Measurements from ENCODE around the gene MPZ. TPM values are rescaled to one million over a fixed set of nuclear protein-coding genes. Genes with fewer than 3 reads are reported as not detected.

Gene MPZ
- polyA plus RNA-seq, 3 donors = 0.16 to 9.4 TPM; not detected in 1

GRCh38 chr1:161285113-161285512, 24.7 kb downstream of the MPZ start:
- Histone ChIP-seq H3K4me3 (replicated peaks in 1 of 3; ENCODE audit: low read depth in 2 of 3, low read length in 3 of 3) (no peak overlapping the region), H3K4me2 (replicated peaks; ENCODE audit: extremely low read depth, low read length, poor library complexity, severe bottlenecking) (no peak overlapping the region), H3K4me1 (ENCODE audit: control insufficient read depth in 1 of 2, insufficient read depth in 2 of 2, low read length in 2 of 2) (no peaks in the 10 kb centered on the region), H2AFZ (ENCODE audit: insufficient read depth, low read depth, low read length, poor library complexity, severe bottlenecking) (no peak overlapping the region), H3K79me2 (ENCODE audit: insufficient read depth, low read length) (no peaks in the 10 kb centered on the region), H3K9ac (ENCODE audit: insufficient read depth, low read length, poor library complexity, severe bottlenecking) (no peak overlapping the region), H3K27ac (ENCODE audit: low read depth in 1 of 2, low read length in 2 of 2) (no peak overlapping the region), H3K9me3 (replicated peaks in 1 of 2; ENCODE audit: control insufficient read depth in 1 of 2, insufficient read depth in 1 of 2, low read length in 2 of 2) (no peaks in the 10 kb centered on the region), H3K36me3 (replicated peaks in 1 of 2; ENCODE audit: control insufficient read depth in 1 of 2, insufficient read depth in 2 of 2, low read length in 2 of 2) (no peaks in the 10 kb centered on the region), H3K27me3 (ENCODE audit: control insufficient read depth in 2 of 2, insufficient read depth in 2 of 2, low read length in 2 of 2) (no peaks in the 10 kb centered on the region), H4K20me1 (ENCODE audit: insufficient read depth, low read length) (no peaks in the 10 kb centered on the region)
- Mint-ChIP-seq H3K4me1 (peaks cover 6% of the 10 kb centered on the region), H3K27ac (no peak overlapping the region), H3K36me3 (no peaks in the 10 kb centered on the region), H3K27me3 (ENCODE audit: low read depth in 3 of 3) (peaks cover 6 to 9% (median 6%) of the 10 kb centered on the region in 3 donors), H3K4me3 (no peak overlapping the region), H3K9me3 (no peaks in the 10 kb centered on the region)
- WGBS (ENCODE audit: insufficient coverage) = no CpG with 5 or more reads among the region's 2 CpGs
- TF ChIP-seq, protein P1, sequence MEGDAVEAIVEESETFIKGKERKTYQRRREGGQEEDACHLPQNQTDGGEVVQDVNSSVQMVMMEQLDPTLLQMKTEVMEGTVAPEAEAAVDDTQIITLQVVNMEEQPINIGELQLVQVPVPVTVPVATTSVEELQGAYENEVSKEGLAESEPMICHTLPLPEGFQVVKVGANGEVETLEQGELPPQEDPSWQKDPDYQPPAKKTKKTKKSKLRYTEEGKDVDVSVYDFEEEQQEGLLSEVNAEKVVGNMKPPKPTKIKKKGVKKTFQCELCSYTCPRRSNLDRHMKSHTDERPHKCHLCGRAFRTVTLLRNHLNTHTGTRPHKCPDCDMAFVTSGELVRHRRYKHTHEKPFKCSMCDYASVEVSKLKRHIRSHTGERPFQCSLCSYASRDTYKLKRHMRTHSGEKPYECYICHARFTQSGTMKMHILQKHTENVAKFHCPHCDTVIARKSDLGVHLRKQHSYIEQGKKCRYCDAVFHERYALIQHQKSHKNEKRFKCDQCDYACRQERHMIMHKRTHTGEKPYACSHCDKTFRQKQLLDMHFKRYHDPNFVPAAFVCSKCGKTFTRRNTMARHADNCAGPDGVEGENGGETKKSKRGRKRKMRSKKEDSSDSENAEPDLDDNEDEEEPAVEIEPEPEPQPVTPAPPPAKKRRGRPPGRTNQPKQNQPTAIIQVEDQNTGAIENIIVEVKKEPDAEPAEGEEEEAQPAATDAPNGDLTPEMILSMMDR (IDR thresholded peaks at IDR 0.05) = no peak
- intact Hi-C loops (cut with micrococcal nuclease) = no loop called here
- DNase-seq = no peak

GRCh38 chr1:161282991-161283390, 26.8 kb downstream of the MPZ start:
- Histone ChIP-seq H3K79me2 (ENCODE audit: insufficient read depth, low read length) (no peaks in the 10 kb centered on the region), H3K9ac (ENCODE audit: insufficient read depth, low read length, poor library complexity, severe bottlenecking) (no peak overlapping the region), H2AFZ (ENCODE audit: insufficient read depth, low read depth, low read length, poor library complexity, severe bottlenecking) (no peak overlapping the region), H4K20me1 (ENCODE audit: insufficient read depth, low read length) (no peaks in the 10 kb centered on the region), H3K4me2 (replicated peaks; ENCODE audit: extremely low read depth, low read length, poor library complexity, severe bottlenecking) (no peak overlapping the region), H3K9me3 (replicated peaks in 1 of 2; ENCODE audit: control insufficient read depth in 1 of 2, insufficient read depth in 1 of 2, low read length in 2 of 2) (no peaks in the 10 kb centered on the region), H3K27me3 (ENCODE audit: control insufficient read depth in 2 of 2, insufficient read depth in 2 of 2, low read length in 2 of 2) (no peaks in the 10 kb centered on the region), H3K27ac (ENCODE audit: low read depth in 1 of 2, low read length in 2 of 2) (no peak overlapping the region), H3K4me1 (ENCODE audit: control insufficient read depth in 1 of 2, insufficient read depth in 2 of 2, low read length in 2 of 2) (no peaks in the 10 kb centered on the region), H3K4me3 (replicated peaks in 1 of 3; ENCODE audit: low read depth in 2 of 3, low read length in 3 of 3) (no peak overlapping the region), H3K36me3 (replicated peaks in 1 of 2; ENCODE audit: control insufficient read depth in 1 of 2, insufficient read depth in 2 of 2, low read length in 2 of 2) (no peaks in the 10 kb centered on the region)
- H3K27ac Mint-ChIP-seq = no peak overlapping the region
- H3K4me1 Mint-ChIP-seq = peaks cover 6% of the 10 kb centered on the region
- H3K9me3 Mint-ChIP-seq = peaks cover 0 to 2% (median 0%) of the 10 kb centered on the region in 7 donors
- H3K27me3 Mint-ChIP-seq (ENCODE audit: low read depth in 3 of 3) = peaks cover 6 to 9% (median 9%) of the 10 kb centered on the region in 3 donors
- no peaks in the 10 kb centered on the region for H3K36me3 Mint-ChIP-seq
- WGBS (ENCODE audit: insufficient coverage) = no CpG with 5 or more reads among the region's 1 CpG
- no peak overlapping the region for H3K4me3 Mint-ChIP-seq
- DNase-seq = no peak
- intact Hi-C loops (cut with micrococcal nuclease) = no loop called here
- TF ChIP-seq, protein P1 (IDR thresholded peaks at IDR 0.05) = no peak

Measured in CD14-positive monocyte (primary cell).